ENCODE data around the gene RDX. TPM values are rescaled to one million over a fixed set of nuclear protein-coding genes. Genes with fewer than 3 reads are reported as not detected.

RDX gene
- total and polyA plus RNA-seq, 2 of the 4 experiments (the other 2 are of a cell fraction): 61.1 to 72.4 TPM

GRCh38 chr11:110186867-110187266 is 109.5 kb downstream of the RDX start:
- Histone ChIP-seq H4K20me1 (ENCODE audit: insufficient read depth, low read length) (no peaks in the 10 kb centered on the region), H2BK15ac (ENCODE audit: low read depth, low read length) (no peak overlapping the region), H3K14ac (replicated peaks; ENCODE audit: low read depth, low read length) (no peak overlapping the region), H3K4ac (ENCODE audit: low read depth, low read length) (no peak overlapping the region), H3K9me3 (ENCODE audit: control insufficient read depth, insufficient read depth, low read length) (no peaks in the 10 kb centered on the region), H3K9ac (ENCODE audit: low read depth, low read length) (no peak overlapping the region), H3K23ac (ENCODE audit: low read depth, low read length) (no peak overlapping the region), H4K5ac (ENCODE audit: low read depth, low read length) (no peak overlapping the region), H3K36me3 (ENCODE audit: control insufficient read depth, insufficient read depth, low read length) (no peaks in the 10 kb centered on the region), H2BK5ac (ENCODE audit: low read depth, low read length, poor library complexity, severe bottlenecking) (no peak overlapping the region), H2AFZ (replicated peaks; ENCODE audit: low read length, poor library complexity) (no peak overlapping the region), H3K79me1 (ENCODE audit: low read depth in 1 of 2, low read length in 2 of 2) (no peaks in the 10 kb centered on the region), H2BK120ac (ENCODE audit: low read depth, low read length) (no peak overlapping the region), H3K56ac (ENCODE audit: extremely low read depth, insufficient read depth, low read length) (no peak overlapping the region), H4K8ac (ENCODE audit: low read depth in 2 of 2, low read length in 2 of 2) (no peak overlapping the region), H3K4me2 (ENCODE audit: low read depth, low read length) (no peak overlapping the region), H3K18ac (ENCODE audit: low read depth, low read length) (no peak overlapping the region), H3K27ac (ENCODE audit: insufficient read depth, low read length) (no peak overlapping the region), H2BK20ac (ENCODE audit: low read depth, low read length) (no peak overlapping the region), H3K4me1 (ENCODE audit: control insufficient read depth, insufficient read depth, low read length) (peaks cover 5% of the 10 kb centered on the region), H3K4me3 (ENCODE audit: insufficient read depth, low read depth, low read length) (no peak overlapping the region), H2AK5ac (ENCODE audit: low read depth, low read length) (no peak overlapping the region), H2AK9ac (replicated peaks; ENCODE audit: low read depth, low read length, poor library complexity) (no peak overlapping the region), H3K9me1 (ENCODE audit: insufficient read depth, low read length) (peaks cover 4% of the 10 kb centered on the region; the same call in 1 of the 2 replicates), H4K91ac (ENCODE audit: insufficient read depth, low read depth, low read length) (no peak overlapping the region), H3K27me3 (ENCODE audit: control insufficient read depth, insufficient read depth, low read length) (no peaks in the 10 kb centered on the region)
- no TSS peak for BruUV-seq (replicated peaks)
- in situ Hi-C loops (cut with MboI; ENCODE audit: low sequenced_read_pairs): loop anchor here (25.0 kb wide), 1 partner anchor 225 kb away; no protein-coding TSS in a partner anchor
- POLR2A ChIA-PET (ENCODE audit: unreplicated experiment): no interaction called here
- no peak for ATAC-seq (ENCODE audit: low read depth)
- TF ChIP-seq USF2 (IDR thresholded peaks at IDR 0.05; ENCODE audit: low read depth, low read length) (no peak), MAFK (IDR thresholded peaks at IDR 0.05; ENCODE audit: low read depth, low read length) (no peak), POLR2A (IDR thresholded peaks at IDR 0.05; ENCODE audit: low read depth, low read length) (no peak), BHLHE40 (IDR thresholded peaks at IDR 0.05; ENCODE audit: low read depth, low read length) (no peak), RCOR1 (IDR thresholded peaks at IDR 0.05; ENCODE audit: insufficient replicate concordance, low read length) (no peak), MAZ (IDR thresholded peaks at IDR 0.05; ENCODE audit: borderline replicate concordance, low read depth, low read length) (no peak), MXI1 (IDR thresholded peaks at IDR 0.05; ENCODE audit: borderline replicate concordance, low read depth, low read length) (no peak), RAD21 (IDR thresholded peaks at IDR 0.05; ENCODE audit: low read length) (no peak), RFX5 (IDR thresholded peaks at IDR 0.05; ENCODE audit: low read depth, low read length) (no peak)
- TF ChIP-seq, protein P1, sequence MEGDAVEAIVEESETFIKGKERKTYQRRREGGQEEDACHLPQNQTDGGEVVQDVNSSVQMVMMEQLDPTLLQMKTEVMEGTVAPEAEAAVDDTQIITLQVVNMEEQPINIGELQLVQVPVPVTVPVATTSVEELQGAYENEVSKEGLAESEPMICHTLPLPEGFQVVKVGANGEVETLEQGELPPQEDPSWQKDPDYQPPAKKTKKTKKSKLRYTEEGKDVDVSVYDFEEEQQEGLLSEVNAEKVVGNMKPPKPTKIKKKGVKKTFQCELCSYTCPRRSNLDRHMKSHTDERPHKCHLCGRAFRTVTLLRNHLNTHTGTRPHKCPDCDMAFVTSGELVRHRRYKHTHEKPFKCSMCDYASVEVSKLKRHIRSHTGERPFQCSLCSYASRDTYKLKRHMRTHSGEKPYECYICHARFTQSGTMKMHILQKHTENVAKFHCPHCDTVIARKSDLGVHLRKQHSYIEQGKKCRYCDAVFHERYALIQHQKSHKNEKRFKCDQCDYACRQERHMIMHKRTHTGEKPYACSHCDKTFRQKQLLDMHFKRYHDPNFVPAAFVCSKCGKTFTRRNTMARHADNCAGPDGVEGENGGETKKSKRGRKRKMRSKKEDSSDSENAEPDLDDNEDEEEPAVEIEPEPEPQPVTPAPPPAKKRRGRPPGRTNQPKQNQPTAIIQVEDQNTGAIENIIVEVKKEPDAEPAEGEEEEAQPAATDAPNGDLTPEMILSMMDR (conservative IDR thresholded peaks at IDR 0.05; ENCODE audit: low read depth, low read length): no peak
- CTCF ChIA-PET: no interaction called here
- DNase-seq: no peak
- no CpG with 5 or more reads among the region's 4 CpGs for WGBS, 2 experiments (ENCODE audit: extremely low coverage in 2 of 2, insufficient read length in 1 of 2)
- intact Hi-C loops (cut with micrococcal nuclease): no loop called here
- dilution Hi-C loops (cut with HindIII; ENCODE audit: low sequenced_read_pairs, unreplicated experiment): no loop called here
